GM19463 (cell line): ENCODE measurements around the gene LYST.
"Not testable (repeated sequence)": the region's sequence is repeated elsewhere in the genome, so short reads cannot be mapped to it uniquely, and the experiment has no call there.

ENCODE experiments used
- ATAC-seq: cut with Tn5 transposase; IDR thresholded peaks from one replicate; pipeline ENCODE4 v1.9.1; 2021; ENCODE audit warnings: mild to moderate bottlenecking, moderate library complexity; ENCODE audit not compliant: unreplicated experiment

Gene LYST

GRCh38 chr1:235823684-235824083 is 43.0 kb downstream of the LYST start:
- ATAC-seq = no peak

- no peak for ATAC-seq
Observed at GRCh38 chr1:235822685-235823084, 44.0 kb downstream of the LYST start.

- ATAC-seq = no peak
Observed at GRCh38 chr1:235821361-235821981, 45.2 kb downstream of the LYST start.

- ATAC-seq = no peak
Observed at GRCh38 chr1:235820061-235820460, 46.6 kb downstream of the LYST start.

- ATAC-seq = no peak
Observed at GRCh38 chr1:235818632-235819136, 48.0 kb downstream of the LYST start.

GRCh38 chr1:235817101-235817728 is 49.5 kb downstream of the LYST start:
- no peak for ATAC-seq

GRCh38 chr1:235809688-235810397 is 56.9 kb downstream of the LYST start:
- no peak for ATAC-seq

- no peak for ATAC-seq
Observed at GRCh38 chr1:235808223-235808622, 58.5 kb downstream of the LYST start.

GRCh38 chr1:235806123-235806522 is 60.6 kb downstream of the LYST start:
- ATAC-seq = no peak

- no peak for ATAC-seq
Observed at GRCh38 chr1:235802573-235803346, 63.9 kb downstream of the LYST start.

GRCh38 chr1:235799264-235799663 is 67.4 kb downstream of the LYST start:
- ATAC-seq = no peak

- ATAC-seq = no peak
Observed at GRCh38 chr1:235791532-235792060, 75.1 kb downstream of the LYST start.

GRCh38 chr1:235790123-235790522 is 76.6 kb downstream of the LYST start:
- ATAC-seq = no peak

GRCh38 chr1:235786227-235786898 is 80.3 kb downstream of the LYST start:
- ATAC-seq = not testable (repeated sequence)

GRCh38 chr1:235784950-235785349 is 81.8 kb downstream of the LYST start:
- ATAC-seq = no peak

GRCh38 chr1:235783148-235783776 is 83.4 kb downstream of the LYST start:
- no peak for ATAC-seq

GRCh38 chr1:235782601-235783000 is 84.1 kb downstream of the LYST start:
- no peak for ATAC-seq

GRCh38 chr1:235781807-235782206 is 84.9 kb downstream of the LYST start:
- no peak for ATAC-seq

GRCh38 chr1:235779770-235780169 is 86.9 kb downstream of the LYST start:
- no peak for ATAC-seq

- ATAC-seq = no peak
Observed at GRCh38 chr1:235776396-235776795, 90.3 kb downstream of the LYST start.
